IMR-90 (cell line): ENCODE results near the gene TSN.

Experiments
- BHLHE40 ChIP-seq: fragments of 150-350 bp; IDR thresholded peaks from 2 replicates; pipeline ENCODE4 v1.6.1; 2016; ENCODE audit warnings: mild to moderate bottlenecking, low read depth, low read length
- CEBPB ChIP-seq: IDR thresholded peaks from 2 replicates; pipeline ENCODE4 v1.6.1; 2012; ENCODE audit warnings: low read depth, low read length, improper control_type of control experiment
- POLR2A ChIP-seq: IDR thresholded peaks from 2 replicates; pipeline ENCODE4 v1.6.1; 2012; ENCODE audit warnings: mild to moderate bottlenecking, low read depth, low read length
- RAD21 ChIP-seq: IDR thresholded peaks from 2 replicates; pipeline ENCODE4 v1.6.1; 2012; ENCODE audit warnings: low read length, improper control_type of control experiment
- SMC3 ChIP-seq: fragments of 150-350 bp; IDR thresholded peaks from 2 replicates; pipeline ENCODE4 v1.6.1; 2016; ENCODE audit warnings: low read depth, mild to moderate bottlenecking, antibody characterized with exemption, low read length, moderate library complexity
- TF ChIP-seq, protein P1 (sequence below): conservative IDR thresholded peaks from 2 replicates; pipeline ENCODE4 v1.5.1; 2012; ENCODE audit warnings: mild to moderate bottlenecking, low read depth, low read length, improper control_type of control experiment

DNA sequence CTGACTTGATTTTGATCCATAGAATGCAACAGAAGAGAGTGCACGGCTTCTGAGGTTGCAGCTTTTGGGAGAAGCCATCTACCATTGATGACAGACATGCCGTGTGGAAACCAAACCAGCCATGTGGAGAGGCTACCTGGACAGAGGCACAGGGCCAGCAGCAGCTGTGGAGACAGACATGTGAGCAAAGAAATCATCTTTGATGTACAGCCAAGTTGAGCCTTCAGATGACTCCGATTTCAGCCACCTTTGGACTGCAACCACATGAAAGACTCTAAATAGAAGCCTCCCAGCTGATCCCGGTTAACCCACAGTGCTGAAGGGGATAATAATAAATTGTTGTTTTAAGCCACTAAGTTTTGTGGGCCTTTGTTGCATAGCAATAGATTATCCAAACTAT is 54.2 kb downstream of the TSN start:
- TF ChIP-seq, protein P1, sequence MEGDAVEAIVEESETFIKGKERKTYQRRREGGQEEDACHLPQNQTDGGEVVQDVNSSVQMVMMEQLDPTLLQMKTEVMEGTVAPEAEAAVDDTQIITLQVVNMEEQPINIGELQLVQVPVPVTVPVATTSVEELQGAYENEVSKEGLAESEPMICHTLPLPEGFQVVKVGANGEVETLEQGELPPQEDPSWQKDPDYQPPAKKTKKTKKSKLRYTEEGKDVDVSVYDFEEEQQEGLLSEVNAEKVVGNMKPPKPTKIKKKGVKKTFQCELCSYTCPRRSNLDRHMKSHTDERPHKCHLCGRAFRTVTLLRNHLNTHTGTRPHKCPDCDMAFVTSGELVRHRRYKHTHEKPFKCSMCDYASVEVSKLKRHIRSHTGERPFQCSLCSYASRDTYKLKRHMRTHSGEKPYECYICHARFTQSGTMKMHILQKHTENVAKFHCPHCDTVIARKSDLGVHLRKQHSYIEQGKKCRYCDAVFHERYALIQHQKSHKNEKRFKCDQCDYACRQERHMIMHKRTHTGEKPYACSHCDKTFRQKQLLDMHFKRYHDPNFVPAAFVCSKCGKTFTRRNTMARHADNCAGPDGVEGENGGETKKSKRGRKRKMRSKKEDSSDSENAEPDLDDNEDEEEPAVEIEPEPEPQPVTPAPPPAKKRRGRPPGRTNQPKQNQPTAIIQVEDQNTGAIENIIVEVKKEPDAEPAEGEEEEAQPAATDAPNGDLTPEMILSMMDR = no peak
- TF ChIP-seq SMC3 (no peak), RAD21 (no peak), POLR2A (no peak), CEBPB (no peak), BHLHE40 (no peak)
